ENCODE results near the gene ZEB1. TPM values are rescaled to one million over a fixed set of nuclear protein-coding genes. Genes with fewer than 3 reads are reported as not detected.
A peak's percentile ranks its signal among the peaks of the same experiment; 100 is the strongest.

The ZEB1 gene
- total RNA-seq: 100 to 1,000 TPM in 5 of 10 donors, 10 to 100 TPM in 5; 87.4 to 125 (median 102) TPM
- 10 to 100 TPM; 10.6 to 25.5 TPM for polyA plus RNA-seq
- long read RNA-seq, donor 1, full-length matches to known transcripts: 16 of 40 reads
- long read RNA-seq, donor 1, partial matches to known transcripts: 13 of 40 reads
- long read RNA-seq, donor 1, other reads (novel, unspliced or antisense): 11 of 40 reads
- long read RNA-seq, donor 2, full-length matches to known transcripts: 23 of 67 reads
- long read RNA-seq, donor 2, partial matches to known transcripts: 37 of 67 reads
- long read RNA-seq, donor 2, other reads (novel, unspliced or antisense): 7 of 67 reads
- long read RNA-seq, donor 3, full-length matches to known transcripts: 40 of 136 reads
- long read RNA-seq, donor 3, partial matches to known transcripts: 70 of 136 reads
- long read RNA-seq, donor 3, other reads (novel, unspliced or antisense): 26 of 136 reads

- Histone ChIP-seq H3K4me1 (peaks cover 0 to 58% (median 27%) of the 10 kb centered on the region in 9 donors), H3K4me3 (peak within 1 kb of the TSS; percentile 84 to 96 (median 92)), H3K27ac (peak within 1 kb of the TSS; percentile 89 to 99 (median 97)), H3K27me3 (peaks cover 0 to 22% (median 0%) of the 10 kb centered on the region in 7 donors), H3K9me3 (no peaks in the 10 kb centered on the region), H3K36me3 (no peaks in the 10 kb centered on the region)
- WGBS, 2 donors: 0 to 1% methylated on average over 59 to 71 of the region's 71 CpGs
- intact Hi-C loops (cut with DNase I): loop anchor here in 9 of 10 donors (2.0 to 10.0 kb wide), 11 partner anchors 164 to 534 kb away; partner anchors contain the start of gene ZNF438 (in 3 of the 9)
- TF ChIP-seq, protein P1, sequence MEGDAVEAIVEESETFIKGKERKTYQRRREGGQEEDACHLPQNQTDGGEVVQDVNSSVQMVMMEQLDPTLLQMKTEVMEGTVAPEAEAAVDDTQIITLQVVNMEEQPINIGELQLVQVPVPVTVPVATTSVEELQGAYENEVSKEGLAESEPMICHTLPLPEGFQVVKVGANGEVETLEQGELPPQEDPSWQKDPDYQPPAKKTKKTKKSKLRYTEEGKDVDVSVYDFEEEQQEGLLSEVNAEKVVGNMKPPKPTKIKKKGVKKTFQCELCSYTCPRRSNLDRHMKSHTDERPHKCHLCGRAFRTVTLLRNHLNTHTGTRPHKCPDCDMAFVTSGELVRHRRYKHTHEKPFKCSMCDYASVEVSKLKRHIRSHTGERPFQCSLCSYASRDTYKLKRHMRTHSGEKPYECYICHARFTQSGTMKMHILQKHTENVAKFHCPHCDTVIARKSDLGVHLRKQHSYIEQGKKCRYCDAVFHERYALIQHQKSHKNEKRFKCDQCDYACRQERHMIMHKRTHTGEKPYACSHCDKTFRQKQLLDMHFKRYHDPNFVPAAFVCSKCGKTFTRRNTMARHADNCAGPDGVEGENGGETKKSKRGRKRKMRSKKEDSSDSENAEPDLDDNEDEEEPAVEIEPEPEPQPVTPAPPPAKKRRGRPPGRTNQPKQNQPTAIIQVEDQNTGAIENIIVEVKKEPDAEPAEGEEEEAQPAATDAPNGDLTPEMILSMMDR (IDR thresholded peaks at IDR 0.05): peak; percentile 26 to 67 (median 54)
- DNase-seq (peak; percentile 76 to 93), ATAC-seq (peak; percentile 64 to 89 (median 72))
Measured at GRCh38 chr10:31318854-31319601, at the start of gene ZEB1. TSS of gene ZEB1 (plus strand) at chr10:31319216. CDS start at chr10:31319235, 19 bp downstream.

DNA sequence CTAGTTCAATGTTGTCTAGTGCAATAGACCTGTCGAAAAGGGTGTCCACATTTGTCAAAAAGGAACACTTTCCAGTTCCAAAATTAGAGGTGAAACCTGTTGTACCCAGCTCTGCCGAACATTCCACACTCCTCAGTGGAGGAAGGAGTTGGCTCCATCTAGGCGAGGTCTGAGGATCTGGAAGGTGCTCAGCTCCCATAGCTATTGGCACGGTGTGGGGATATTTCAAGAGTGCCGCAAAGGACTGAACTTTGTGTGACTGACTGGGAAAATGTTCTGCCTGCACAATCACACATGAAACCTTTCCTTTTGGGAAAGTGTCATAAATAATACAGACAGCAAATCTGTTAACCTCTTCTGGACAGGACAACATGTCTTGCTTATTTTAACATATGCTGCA is 48.1 kb upstream of the ZEB1 start:
- H3K27ac ChIP-seq: no peak overlapping the region
- H3K27me3 ChIP-seq: no peaks in the 10 kb centered on the region
- peaks cover 0 to 9% (median 0%) of the 10 kb centered on the region in 11 donors for H3K9me3 ChIP-seq
- DNase-seq (no peak), ATAC-seq (peak in 2 of 8 donors; percentile 78 to 88)
- H3K36me3 ChIP-seq: no peaks in the 10 kb centered on the region
- intact Hi-C loops (cut with DNase I): no loop called here
- WGBS, 2 donors: 72 to 89% methylated on average over 5 of the region's 5 CpGs
- H3K4me1 ChIP-seq: peaks cover 0 to 7% (median 0%) of the 10 kb centered on the region in 9 donors
- no peak overlapping the region for H3K4me3 ChIP-seq
- TF ChIP-seq, protein P1 (IDR thresholded peaks at IDR 0.05): no peak

DNA sequence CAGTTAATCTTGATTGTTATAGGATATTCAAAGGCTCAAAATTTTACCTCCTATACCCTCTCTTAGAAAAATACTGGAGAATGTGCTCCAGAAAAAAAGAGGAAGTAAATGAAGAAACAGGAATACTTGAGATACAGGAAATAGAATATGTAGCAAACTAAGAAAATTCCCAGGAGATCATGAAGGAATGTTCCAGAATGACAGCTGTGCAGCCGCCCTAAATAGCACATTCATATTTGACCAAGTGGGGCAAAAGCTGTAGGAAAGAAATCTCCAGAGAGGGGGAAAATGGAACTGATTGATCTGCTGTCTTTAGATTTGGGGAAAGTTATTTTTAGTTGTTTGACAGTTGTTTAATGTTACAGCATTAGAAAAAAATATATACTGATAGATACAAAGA is 46.2 kb upstream of the ZEB1 start:
- peak overlapping the region in 1 of 10 donors; percentile 22 for H3K27ac ChIP-seq
- DNase-seq: no peak
- peaks cover 0 to 7% (median 0%) of the 10 kb centered on the region in 9 donors for H3K4me1 ChIP-seq
- H3K4me3 ChIP-seq: no peak overlapping the region
- H3K27me3 ChIP-seq: no peaks in the 10 kb centered on the region
- no peaks in the 10 kb centered on the region for H3K36me3 ChIP-seq
- ATAC-seq: peak in 3 of 8 donors; percentile 14 to 47 (median 41)
- H3K9me3 ChIP-seq: peaks cover 0 to 9% (median 0%) of the 10 kb centered on the region in 11 donors
- TF ChIP-seq, protein P1 (IDR thresholded peaks at IDR 0.05): no peak
- WGBS, 2 donors: 60 to 69% methylated on average over 1 of the region's 1 CpG
- intact Hi-C loops (cut with DNase I): no loop called here

- no peaks in the 10 kb centered on the region for H3K27me3 ChIP-seq
- peaks cover 0 to 9% (median 0%) of the 10 kb centered on the region in 11 donors for H3K9me3 ChIP-seq
- intact Hi-C loops (cut with DNase I): no loop called here
- no peak for ATAC-seq
- H3K36me3 ChIP-seq: no peaks in the 10 kb centered on the region
- no peak for DNase-seq
- TF ChIP-seq, protein P1 (IDR thresholded peaks at IDR 0.05): no peak
- no peak overlapping the region for H3K4me3 ChIP-seq
- WGBS, 2 donors: 99 to 100% methylated on average over 2 of the region's 2 CpGs
- peaks cover 0 to 14% (median 3%) of the 10 kb centered on the region in 9 donors for H3K4me1 ChIP-seq
- H3K27ac ChIP-seq: no peak overlapping the region
Measured at GRCh38 chr10:31273789-31274188, 45.2 kb upstream of the ZEB1 start.

Data from heart right ventricle (tissue), 16 donors.